Measurements from ENCODE around the gene IPMK.

Gene IPMK

DNA sequence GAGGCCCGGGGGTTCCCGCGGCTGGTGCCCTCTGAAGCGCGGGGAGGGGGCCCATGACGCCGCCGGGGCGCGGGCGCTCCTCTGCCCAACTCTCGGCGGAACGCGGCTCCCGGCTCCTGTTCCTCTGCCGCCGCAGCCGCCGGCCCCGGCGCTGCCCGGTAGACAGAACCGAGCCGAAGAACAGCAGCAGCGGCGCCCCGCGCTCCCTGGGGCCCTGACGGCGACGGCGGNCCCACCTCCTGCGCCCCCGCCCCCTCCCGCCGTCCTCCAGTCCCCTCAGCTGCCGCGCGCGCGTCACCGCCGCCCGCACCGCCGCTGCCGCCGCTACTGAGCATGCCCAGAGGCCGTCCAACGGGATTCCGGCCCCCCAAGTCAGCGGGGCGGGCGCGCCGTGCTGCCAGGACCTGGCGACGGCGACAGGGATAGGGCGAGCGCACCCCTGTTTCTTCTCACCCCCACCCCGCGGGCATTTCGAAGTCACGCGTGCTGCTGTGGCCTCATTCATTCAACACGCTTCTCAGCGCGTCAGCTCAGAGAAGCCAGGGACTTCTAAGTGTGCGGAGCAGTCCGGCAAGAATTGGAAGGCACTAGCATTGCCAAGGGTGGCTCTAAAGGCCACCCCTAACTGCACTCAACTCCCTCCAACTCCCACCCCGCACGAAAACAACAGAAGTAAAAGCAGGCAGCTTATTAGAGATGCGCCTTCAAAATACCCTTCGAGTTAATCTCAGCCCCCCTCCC, at the start of gene IPMK:
Gene IPMK, minus strand, starts transcription at position 182 of the 741 bp plus-strand sequence. CDS start 283 bp downstream, outside the sequence.
- peak; percentile 93 to 95 for DNase-seq

DNA sequence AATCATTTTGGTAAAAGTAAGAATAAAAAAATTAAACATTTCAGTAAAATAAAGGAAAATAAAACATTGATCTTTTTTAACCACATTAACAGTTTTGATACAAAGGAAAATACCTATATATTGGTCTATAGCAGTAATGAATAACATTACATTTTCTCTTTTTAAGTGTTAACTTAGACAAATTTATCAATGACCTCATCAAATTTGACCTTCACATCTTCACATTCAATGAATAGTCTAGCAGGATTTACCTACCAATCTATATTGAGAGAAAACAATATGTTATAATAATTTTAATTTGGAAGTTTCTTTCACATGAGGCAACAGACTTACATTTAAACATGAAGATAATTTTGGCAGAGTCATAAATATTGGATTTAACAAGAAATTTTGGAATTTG, 49.2 kb upstream of the IPMK start:
- DNase-seq, result no peak

- no peak for DNase-seq
Measured at GRCh38 chr10:58311026-58311425, 43.3 kb upstream of the IPMK start.

- no peak for DNase-seq
Measured at GRCh38 chr10:58307676-58308075, 40.0 kb upstream of the IPMK start.

DNA sequence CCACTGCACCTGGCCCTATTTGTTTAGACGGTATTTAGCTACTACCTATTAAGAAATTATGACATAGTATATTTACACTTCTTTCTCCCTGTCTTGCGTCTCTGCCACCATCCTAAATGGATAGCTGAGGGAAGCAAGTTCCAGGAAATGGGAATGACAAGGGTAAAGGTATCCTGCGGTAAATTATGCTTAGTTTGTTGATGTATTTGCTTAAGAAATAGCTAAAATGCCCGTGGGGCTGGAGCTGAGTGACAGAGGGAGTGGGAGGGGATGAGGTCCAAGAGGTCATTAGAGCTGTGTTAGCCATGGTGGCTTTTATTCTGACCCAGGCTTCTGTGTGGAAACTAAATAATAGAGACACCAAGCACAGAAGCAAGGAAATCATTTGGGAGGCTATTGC, 38.1 kb upstream of the IPMK start:
- no peak for DNase-seq

DNA sequence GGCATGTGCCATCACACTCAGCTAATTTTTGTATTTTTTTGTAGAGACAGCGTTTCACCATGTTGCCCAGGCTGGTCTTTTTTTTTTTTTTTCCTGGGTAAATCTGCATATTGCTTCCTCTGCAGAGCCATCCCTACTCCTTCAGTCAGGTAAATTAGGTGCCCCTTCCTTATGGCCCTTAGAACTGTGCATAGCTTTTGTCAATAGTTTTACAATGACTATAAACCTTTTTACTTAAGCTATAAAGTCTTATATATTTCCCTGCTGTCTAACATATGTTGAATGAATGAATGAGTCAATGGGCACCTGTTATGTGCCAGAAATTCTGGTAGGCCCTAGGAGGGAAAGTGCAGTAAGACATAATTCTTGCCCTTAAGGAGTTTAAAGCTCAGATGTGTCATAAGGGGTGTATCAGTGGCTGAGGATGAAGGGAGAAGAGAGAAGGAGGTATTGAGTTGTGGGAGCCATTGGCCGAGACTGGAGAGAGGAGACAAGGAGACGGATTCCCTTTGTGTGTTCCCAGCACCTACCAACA, 36.5 kb upstream of the IPMK start:
- DNase-seq, result no peak

DNA sequence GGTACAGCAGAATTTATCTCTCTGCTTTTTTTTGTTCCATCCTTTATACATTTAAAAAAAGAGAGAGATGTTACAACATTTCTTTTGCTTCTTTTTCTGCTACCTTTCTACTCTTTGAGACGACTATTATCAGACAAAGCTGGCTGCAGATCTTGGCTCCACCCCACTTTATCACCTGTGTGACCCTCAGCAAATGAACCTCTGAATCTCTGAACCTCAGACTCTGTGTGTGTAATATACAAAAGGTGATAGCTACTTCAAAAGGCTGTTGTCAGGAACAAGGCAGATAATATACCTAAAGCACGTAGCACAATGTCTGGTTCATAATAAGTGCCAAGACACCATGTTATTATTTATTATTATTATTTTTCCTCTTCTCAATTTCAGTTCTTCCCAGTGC, 34.6 kb upstream of the IPMK start:
- no peak for DNase-seq

DNA sequence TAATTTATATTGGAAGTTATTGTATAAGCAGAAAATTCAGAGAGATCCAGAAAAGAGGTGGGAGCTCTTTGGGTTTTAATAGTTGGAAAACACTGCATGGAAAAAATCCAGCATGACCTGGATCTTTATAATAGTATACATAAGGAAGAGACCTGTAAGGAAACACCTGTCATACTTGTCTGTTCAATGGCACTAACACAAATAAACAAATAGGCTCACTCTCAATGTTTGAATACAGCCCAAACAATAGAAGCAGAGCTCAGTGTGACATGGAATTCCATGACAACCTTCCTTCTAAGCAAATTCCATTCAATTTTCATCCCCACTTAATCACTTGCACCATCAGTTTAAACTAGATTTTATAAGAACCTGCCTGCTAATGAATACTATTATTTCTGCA, 33.0 kb upstream of the IPMK start:
- DNase-seq, result no peak

DNA sequence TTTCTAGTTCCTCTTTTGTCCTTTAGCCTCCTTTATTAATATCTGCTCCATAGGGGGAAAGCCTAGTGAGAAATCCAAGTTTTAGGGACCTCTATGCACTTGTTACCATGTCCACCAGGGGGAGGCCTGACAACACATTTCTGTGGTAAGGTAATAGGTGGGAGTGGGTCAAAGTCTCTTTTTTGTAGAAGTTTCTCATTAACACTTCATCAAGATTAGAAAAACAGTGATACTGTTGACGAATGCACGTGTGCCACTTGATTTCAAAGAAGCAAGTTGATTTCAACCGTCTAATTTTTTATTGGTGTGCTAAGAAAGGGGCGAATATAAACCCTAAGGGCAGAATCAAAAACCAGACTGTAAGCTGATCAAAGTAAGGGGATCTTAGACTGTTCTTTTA, 31.9 kb upstream of the IPMK start:
- DNase-seq, result peak; percentile 58 to 64

DNA sequence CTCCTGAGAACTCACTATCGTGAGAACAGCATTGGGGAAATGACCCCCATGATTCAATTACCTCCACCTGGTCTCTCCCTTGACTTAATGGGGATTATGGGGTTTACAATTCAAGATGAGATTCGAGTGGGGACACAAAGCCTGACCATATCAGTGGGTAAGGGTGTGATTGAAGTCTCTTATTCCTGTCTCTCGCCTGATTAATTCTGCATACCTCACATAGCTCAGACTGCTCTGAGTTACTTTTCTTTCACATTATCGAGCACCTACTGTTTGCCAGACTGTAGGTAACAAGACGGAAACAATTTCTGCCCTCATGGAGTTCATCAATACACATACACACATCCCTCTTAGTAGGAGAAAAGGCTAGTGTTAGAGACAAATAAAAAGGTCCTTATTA, 26.3 kb upstream of the IPMK start:
- no peak for DNase-seq

- DNase-seq, result peak; percentile 15 to 22
Measured at GRCh38 chr10:58291538-58292174, 24.0 kb upstream of the IPMK start.

DNA sequence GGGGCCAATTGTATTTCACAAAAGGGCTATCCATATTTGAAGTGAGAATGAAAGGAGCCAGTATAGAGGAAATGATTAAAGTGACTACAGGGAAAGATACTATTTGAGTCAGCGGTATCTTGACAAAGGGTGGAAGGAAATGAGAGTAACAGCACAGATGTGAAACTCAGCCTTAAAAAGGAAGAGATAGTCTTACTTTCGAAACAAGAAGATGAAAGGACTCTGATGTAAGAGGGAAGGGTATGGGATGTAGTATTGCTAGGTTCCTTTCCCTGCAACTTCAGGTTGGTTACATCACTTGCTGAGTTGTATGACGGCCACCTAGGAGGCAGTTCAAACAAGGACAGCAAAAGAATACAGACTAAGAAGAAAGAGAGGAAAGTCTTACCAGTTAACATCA, 14.9 kb upstream of the IPMK start:
- peak in 1 of 2 experiments; percentile 18 for DNase-seq

DNA sequence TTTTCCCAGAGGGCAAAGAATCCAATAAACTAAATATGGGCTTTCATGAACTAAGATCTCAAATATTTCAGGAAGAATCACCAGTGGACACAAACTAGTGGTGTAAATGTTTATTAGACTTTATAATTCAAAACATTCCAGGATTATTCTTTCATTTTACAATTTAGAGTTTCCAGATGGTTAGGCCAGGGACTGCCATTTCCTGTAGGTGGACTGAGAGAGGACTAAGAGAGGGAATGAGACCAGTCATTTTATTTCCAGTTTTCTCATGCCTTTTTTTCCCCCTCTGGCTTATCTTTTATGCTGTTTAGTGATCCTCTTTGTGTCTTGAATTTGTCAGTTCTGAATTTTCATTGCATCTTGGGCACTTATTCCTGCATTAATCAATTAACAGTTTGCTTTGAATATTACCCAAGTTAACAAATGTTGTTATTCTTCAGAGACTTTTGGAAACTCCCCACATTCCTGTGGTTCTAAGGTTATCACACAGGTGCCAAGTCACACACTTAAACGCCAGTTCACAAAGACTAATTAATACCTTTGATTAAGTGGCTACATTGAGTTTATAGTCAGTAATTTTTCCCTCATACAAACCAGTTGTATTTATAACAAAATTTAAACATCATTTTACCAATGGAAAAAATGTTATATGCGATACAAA, 13.5 kb upstream of the IPMK start:
- no peak for DNase-seq

GRCh38 chr10:58280477-58280876, 12.8 kb upstream of the IPMK start:
- DNase-seq, result no peak

DNA sequence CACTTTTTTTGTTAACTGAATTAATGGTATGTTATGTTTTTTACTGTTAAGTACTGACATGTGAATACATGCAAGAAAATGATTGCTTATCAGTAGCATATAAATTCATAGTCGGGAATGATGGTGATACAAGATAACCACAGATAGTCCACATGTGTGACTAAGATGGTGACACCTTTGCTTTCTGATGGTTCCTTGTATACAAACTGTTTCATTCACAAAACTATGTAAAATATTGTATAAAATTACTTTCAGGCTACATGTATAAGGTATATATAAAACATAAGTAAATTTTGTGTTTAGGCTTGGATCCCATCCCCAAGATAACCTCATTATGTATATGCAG, 11.2 kb upstream of the IPMK start:
- no peak for DNase-seq

DNA sequence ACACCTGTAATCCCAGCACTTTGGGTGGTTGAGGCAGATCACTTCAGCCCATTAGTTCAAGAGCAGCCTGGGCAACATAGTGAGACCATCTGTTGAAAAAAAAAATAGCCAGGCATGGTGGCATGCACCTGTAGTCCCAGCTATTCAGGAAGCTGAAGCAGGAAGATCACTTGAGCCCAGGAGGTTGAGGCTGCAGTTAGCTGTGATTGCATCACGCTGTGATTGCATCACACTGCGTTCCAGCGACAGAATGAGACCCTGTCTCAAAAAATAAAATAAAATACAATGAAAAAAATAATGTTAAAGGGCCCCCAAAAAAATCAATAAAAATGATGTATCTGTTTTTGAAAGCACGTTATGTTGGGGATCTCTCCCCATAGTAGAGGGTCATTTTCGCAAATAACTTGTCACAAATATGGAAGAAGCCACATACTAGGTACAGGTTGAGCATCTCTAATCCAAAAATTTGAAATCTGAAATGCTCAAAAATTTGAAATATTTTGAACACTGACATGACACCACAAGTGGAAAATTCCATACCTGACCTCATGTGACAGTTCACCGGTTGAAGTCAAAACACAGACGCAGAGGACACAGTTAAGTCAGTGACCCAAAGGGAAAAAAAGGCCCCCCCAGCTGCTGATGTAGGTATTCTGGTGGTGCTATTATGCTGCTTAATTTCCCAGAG, 10.7 kb upstream of the IPMK start:
- no peak for DNase-seq

DNA sequence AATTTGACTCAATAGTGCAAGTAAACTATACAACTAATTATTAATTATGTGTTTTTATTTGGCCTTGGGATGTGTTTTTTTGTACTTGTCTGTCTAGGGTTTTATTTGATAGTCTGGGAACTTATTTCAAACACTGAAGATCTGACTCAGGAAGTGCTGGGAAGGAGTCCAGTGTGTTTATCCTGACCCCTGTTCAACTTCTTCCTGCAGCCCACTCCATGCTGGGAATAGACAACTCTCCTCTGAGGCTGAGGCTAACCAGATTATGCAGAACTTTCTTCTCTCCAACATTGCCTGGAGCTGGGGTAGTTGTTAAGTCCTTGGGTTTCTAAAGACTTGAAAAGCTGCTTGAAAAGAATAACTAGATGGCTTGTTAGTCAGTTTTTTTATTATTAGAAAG, 8.2 kb upstream of the IPMK start:
- DNase-seq, result no peak

GRCh38 chr10:58275261-58275660, 7.6 kb upstream of the IPMK start:
- no peak for DNase-seq

DNA sequence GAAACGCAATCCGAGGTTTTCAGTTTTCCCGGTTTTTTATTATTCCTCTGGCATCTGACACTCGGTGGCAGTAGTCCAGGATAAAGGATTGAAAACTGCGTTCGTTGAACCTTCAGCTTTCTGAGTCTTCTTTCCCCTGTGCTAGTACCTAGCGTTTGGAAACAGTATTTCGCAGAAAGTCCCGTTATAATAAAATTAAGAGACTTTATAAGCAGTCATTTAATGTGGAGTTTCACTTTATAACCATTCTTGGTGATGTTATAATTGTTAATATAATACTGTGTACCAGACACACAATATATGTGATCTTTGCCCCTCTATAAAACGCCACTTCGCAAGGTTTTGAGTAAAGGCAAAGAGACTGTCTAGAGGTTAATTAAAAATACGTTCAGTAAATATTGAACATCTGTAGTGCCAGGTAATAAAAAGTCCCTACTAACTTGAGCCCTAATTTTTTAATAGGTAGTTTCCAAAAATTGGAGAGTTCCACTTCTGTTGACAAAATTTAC, 2.1 kb upstream of the IPMK start:
- no peak for DNase-seq

DNA sequence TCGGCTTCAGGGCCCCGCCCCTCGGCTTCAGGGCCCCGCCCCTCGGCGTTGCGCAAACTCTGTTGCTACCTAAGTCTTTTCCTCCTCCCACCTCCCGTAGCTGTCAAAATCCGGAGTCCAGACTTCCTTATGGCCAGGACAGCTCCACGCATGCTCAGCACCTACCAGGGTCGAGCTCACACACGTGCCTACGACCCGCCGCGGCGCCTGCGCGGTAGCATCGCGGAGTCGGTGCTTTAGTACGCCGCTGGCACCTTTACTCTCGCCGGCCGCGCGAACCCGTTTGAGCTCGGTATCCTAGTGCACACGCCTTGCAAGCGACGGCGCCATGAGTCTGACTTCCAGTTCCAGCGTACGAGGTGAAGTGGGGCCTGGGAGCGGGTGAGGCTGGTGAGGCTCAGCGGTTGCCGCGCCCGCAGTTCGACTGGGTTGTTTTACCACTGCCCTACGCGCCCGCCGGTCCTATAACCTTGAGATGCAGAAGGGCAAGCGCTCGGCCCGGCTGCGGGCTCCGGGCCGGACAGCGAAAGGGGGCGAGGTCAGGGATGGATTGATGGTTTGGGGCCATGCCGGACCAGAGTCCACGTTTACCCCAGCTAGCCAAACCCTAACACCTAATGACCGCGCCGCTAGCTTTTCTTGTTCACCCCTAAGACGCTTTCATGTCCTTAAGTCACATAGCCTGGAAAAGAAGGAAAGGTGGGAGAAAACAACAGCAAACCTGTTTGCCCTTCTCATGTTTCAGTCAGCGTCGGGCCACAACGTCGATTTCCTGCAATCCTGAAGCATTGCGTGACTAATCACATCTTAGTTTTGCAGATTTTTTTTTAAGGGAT, 1.5 kb upstream of the IPMK start, which contains the start of gene CISD1:
Gene CISD1, plus strand, starts transcription at position 217 of the 836 bp plus-strand sequence. Its CDS starts 112 bp downstream, at position 329.
- peak; percentile 92 to 94 for DNase-seq

GRCh38 chr10:58268454-58268945, 806 bp upstream of the IPMK start:
- no peak for DNase-seq
